Fibroblast of lung (primary cell): ENCODE results near the gene TTC23. TPM values are rescaled to one million over a fixed set of nuclear protein-coding genes. Genes with fewer than 3 reads are reported as not detected.

Source experiments
- DNase-seq, 2 donors: peaks; one replicate each; pipeline versions ENCODE4 v3.0.0 to v3.0.0-alpha.2; 2010; ENCODE audit warnings: low read depth in 2 of 2
- H2AFZ ChIP-seq: 2 replicates; pipeline ENCODE4 v1.5.1; 2012; ENCODE audit warnings: low read length, control low read depth, inconsistent platforms
- H3K27ac ChIP-seq: 2 replicates; pipeline ENCODE4 v1.5.1; 2011; ENCODE audit warnings: low read length, control low read depth; ENCODE audit not compliant: insufficient read depth
- H3K27me3 ChIP-seq: 2 replicates; pipeline ENCODE4 v1.5.1; 2011; ENCODE audit warnings: mild to moderate bottlenecking, low read length; ENCODE audit not compliant: control insufficient read depth, insufficient read depth
- H3K36me3 ChIP-seq: 2 replicates; pipeline ENCODE4 v1.5.1; 2011; ENCODE audit warnings: low read length; ENCODE audit not compliant: control insufficient read depth, insufficient read depth
- H3K4me1 ChIP-seq: 2 replicates; pipeline ENCODE4 v1.5.1; 2011; ENCODE audit warnings: low read length; ENCODE audit not compliant: control insufficient read depth, insufficient read depth; ENCODE audit errors: extremely low read depth
- H3K4me2 ChIP-seq: 2 replicates; pipeline ENCODE4 v1.5.1; 2011; ENCODE audit warnings: low read length, control low read depth; ENCODE audit not compliant: insufficient read depth; ENCODE audit errors: extremely low read depth
- H3K4me3 ChIP-seq, 4 experiments: fragments of 200-600 bp in 1 of 4; sonication (generic) in 1 of 4; replicated peaks in 1 of 4; 2 replicates each; pipeline ENCODE4 v1.5.1; 2011 to 2016; ENCODE audit warnings: low read length in 4 of 4, low read depth in 3 of 4, mild to moderate bottlenecking in 3 of 4, control low read depth in 2 of 4, inconsistent platforms in 1 of 4, mixed read lengths in 1 of 4; ENCODE audit not compliant: insufficient read depth in 1 of 4; ENCODE audit errors: control extremely low read depth in 1 of 4
- H3K79me2 ChIP-seq: 2 replicates; pipeline ENCODE4 v1.5.1; 2012; ENCODE audit warnings: mild to moderate bottlenecking, low read length, inconsistent platforms; ENCODE audit not compliant: control insufficient read depth, insufficient read depth
- H3K9ac ChIP-seq: 2 replicates; pipeline ENCODE4 v1.5.1; 2011; ENCODE audit warnings: mild to moderate bottlenecking, low read length, control low read depth; ENCODE audit not compliant: insufficient read depth
- H3K9me3 ChIP-seq: 2 replicates; pipeline ENCODE4 v1.5.1; 2012; ENCODE audit warnings: low read depth, low read length; ENCODE audit not compliant: control insufficient read depth, insufficient read depth
- H4K20me1 ChIP-seq: 2 replicates; pipeline ENCODE4 v1.5.1; 2011; ENCODE audit warnings: low read length; ENCODE audit not compliant: control insufficient read depth, insufficient read depth; ENCODE audit errors: extremely low read depth
- EZH2 ChIP-seq: IDR thresholded peaks from 2 replicates; pipeline ENCODE4 v1.5.1; 2012; ENCODE audit warnings: low read length, control low read depth, mild to moderate bottlenecking; ENCODE audit errors: missing control alignments
- polyA plus RNA-seq, 2 donors: library from polyadenylated mRNA; depleted of rRNA in 1 of 2; stranded (reverse) in 1 of 2; unstranded in 1 of 2; fragments of >200 nt; gene quantifications; 2 replicates each; pipeline ENCODE4 v1.2.1, GENCODE V29; 2011 to 2012; ENCODE audit warnings: missing spikeins in 1 of 2
- total RNA-seq: library from RNA; depleted of rRNA; stranded (reverse); fragments of >200 nt; gene quantifications from 2 replicates; pipeline ENCODE4 v1.2.1, GENCODE V29; 2014
- TF ChIP-seq, protein P1 (sequence below), 2 donors: IDR thresholded peaks in 1 of 2; conservative IDR thresholded peaks in 1 of 2; 1 replicate in 1 of 2; 2 replicates in 1 of 2; pipeline ENCODE4 v1.5.1; 2011 to 2012; ENCODE audit warnings: low read length in 2 of 2, control low read depth in 1 of 2, inconsistent platforms in 1 of 2, low read depth in 1 of 2, mild to moderate bottlenecking in 1 of 2

The TTC23 gene
- total and polyA plus RNA-seq, 2 donors (not counting 1 experiment from before 2014, with no cell fraction given): 3.5 to 30.4 TPM

DNA sequence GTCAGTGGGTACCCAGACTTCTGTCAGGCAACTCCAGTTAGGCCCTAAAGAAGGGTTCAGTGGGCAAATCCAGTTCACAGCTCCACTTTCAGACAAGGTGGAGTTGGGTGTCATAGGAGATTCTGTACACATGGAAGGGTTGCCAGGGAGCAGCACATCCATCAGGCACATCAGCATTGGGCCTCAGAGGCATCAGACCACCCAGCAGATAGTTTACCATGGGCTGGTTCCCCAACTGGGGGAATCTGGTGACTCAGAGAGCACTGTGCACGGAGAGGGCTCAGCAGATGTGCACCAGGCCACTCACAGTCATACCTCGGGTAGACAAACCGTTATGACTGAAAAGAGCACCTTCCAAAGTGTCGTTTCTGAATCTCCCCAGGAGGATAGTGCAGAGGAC lies 117.3 kb downstream of the TTC23 start:
- peaks cover 4% of the 10 kb centered on the region for H3K36me3 ChIP-seq
- no peak overlapping the region for H3K9ac ChIP-seq
- DNase-seq: no peak
- H3K27me3 ChIP-seq: no peaks in the 10 kb centered on the region
- H2AFZ ChIP-seq: no peak overlapping the region
- H3K9me3 ChIP-seq: no peaks in the 10 kb centered on the region
- H3K4me2 ChIP-seq: no peak overlapping the region
- TF ChIP-seq, protein P1, sequence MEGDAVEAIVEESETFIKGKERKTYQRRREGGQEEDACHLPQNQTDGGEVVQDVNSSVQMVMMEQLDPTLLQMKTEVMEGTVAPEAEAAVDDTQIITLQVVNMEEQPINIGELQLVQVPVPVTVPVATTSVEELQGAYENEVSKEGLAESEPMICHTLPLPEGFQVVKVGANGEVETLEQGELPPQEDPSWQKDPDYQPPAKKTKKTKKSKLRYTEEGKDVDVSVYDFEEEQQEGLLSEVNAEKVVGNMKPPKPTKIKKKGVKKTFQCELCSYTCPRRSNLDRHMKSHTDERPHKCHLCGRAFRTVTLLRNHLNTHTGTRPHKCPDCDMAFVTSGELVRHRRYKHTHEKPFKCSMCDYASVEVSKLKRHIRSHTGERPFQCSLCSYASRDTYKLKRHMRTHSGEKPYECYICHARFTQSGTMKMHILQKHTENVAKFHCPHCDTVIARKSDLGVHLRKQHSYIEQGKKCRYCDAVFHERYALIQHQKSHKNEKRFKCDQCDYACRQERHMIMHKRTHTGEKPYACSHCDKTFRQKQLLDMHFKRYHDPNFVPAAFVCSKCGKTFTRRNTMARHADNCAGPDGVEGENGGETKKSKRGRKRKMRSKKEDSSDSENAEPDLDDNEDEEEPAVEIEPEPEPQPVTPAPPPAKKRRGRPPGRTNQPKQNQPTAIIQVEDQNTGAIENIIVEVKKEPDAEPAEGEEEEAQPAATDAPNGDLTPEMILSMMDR (conservative IDR thresholded peaks at IDR 0.05 in 1 of 2, IDR thresholded peaks at IDR 0.05 in 1 of 2; ENCODE audit: low read depth in 1 of 2, low read length in 2 of 2): no peak
- TF ChIP-seq EZH2: no peak
- no peaks in the 10 kb centered on the region for H4K20me1 ChIP-seq
- no peak overlapping the region for H3K4me3 ChIP-seq
- no peaks in the 10 kb centered on the region for H3K4me1 ChIP-seq
- H3K79me2 ChIP-seq: no peaks in the 10 kb centered on the region
- H3K27ac ChIP-seq: no peak overlapping the region

DNA sequence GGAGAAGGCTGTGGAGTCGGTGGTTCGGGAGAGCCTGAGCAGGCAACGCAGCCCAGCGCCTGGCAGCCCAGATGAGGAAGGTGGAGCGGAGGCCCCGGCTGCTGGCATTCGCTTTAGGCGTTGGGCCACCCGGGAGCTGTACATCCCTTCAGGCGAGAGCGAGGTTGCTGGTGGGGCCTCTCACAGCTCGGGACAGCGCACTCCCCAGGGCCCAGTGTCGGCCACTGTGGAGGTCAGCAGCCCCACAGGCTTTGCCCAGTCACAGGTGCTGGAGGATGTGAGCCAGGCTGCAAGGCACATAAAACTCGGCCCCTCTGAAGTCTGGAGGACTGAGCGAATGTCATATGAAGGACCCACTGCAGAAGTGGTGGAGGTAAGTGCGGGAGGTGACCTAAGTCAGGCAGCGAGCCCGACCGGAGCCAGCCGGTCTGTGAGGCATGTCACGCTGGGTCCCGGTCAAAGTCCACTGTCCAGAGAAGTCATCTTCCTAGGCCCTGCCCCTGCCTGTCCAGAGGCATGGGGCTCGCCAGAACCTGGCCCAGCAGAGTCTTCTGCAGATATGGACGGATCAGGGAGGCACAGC lies 117.8 kb downstream of the TTC23 start:
- no peaks in the 10 kb centered on the region for H3K27me3 ChIP-seq
- no peaks in the 10 kb centered on the region for H4K20me1 ChIP-seq
- H3K9ac ChIP-seq: no peak overlapping the region
- no peak overlapping the region for H3K4me2 ChIP-seq
- DNase-seq: no peak
- TF ChIP-seq, protein P1 (conservative IDR thresholded peaks at IDR 0.05 in 1 of 2, IDR thresholded peaks at IDR 0.05 in 1 of 2; ENCODE audit: low read depth in 1 of 2, low read length in 2 of 2): no peak
- TF ChIP-seq EZH2: no peak
- no peak overlapping the region for H3K4me3 ChIP-seq
- no peaks in the 10 kb centered on the region for H3K4me1 ChIP-seq
- H2AFZ ChIP-seq: no peak overlapping the region
- no peak overlapping the region for H3K27ac ChIP-seq
- no peaks in the 10 kb centered on the region for H3K79me2 ChIP-seq
- no peaks in the 10 kb centered on the region for H3K9me3 ChIP-seq
- H3K36me3 ChIP-seq: peaks cover 3% of the 10 kb centered on the region

DNA sequence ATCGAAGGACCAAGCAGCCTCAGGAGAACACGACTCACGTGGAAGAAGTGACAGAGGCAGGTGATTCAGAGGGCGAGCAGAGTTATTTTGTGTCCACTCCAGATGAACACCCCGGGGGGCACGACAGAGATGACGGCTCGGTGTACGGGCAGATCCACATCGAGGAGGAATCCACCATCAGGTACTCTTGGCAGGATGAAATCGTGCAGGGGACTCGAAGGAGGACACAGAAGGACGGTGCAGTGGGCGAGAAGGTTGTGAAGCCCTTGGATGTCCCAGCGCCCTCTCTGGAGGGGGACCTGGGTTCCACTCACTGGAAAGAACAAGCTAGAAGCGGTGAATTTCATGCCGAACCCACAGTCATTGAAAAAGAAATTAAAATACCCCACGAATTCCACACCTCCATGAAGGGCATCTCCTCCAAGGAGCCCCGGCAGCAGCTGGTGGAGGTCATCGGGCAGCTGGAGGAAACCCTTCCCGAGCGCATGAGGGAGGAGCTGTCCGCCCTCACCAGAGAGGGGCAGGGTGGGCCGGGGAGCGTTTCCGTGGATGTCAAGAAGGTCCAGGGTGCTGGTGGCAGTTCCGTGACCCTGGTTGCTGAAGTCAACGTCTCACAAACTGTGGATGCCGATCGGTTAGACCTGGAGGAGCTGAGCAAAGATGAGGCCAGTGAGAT lies 118.5 kb downstream of the TTC23 start:
- no peaks in the 10 kb centered on the region for H3K79me2 ChIP-seq
- peaks cover 3% of the 10 kb centered on the region for H3K36me3 ChIP-seq
- H3K4me3 ChIP-seq: no peak overlapping the region
- H2AFZ ChIP-seq: no peak overlapping the region
- no peak for TF ChIP-seq EZH2
- TF ChIP-seq, protein P1 (conservative IDR thresholded peaks at IDR 0.05 in 1 of 2, IDR thresholded peaks at IDR 0.05 in 1 of 2; ENCODE audit: low read depth in 1 of 2, low read length in 2 of 2): no peak
- no peaks in the 10 kb centered on the region for H3K4me1 ChIP-seq
- H3K4me2 ChIP-seq: no peak overlapping the region
- DNase-seq: no peak
- no peak overlapping the region for H3K27ac ChIP-seq
- H3K27me3 ChIP-seq: no peaks in the 10 kb centered on the region
- no peak overlapping the region for H3K9ac ChIP-seq
- no peaks in the 10 kb centered on the region for H3K9me3 ChIP-seq
- no peaks in the 10 kb centered on the region for H4K20me1 ChIP-seq
